ENCODE measurements around the gene WDR93.

WDR93 gene

GRCh38 chr15:89693091-89693490 is 2.5 kb downstream of the WDR93 start:
- DNase-seq: no peak

DNA sequence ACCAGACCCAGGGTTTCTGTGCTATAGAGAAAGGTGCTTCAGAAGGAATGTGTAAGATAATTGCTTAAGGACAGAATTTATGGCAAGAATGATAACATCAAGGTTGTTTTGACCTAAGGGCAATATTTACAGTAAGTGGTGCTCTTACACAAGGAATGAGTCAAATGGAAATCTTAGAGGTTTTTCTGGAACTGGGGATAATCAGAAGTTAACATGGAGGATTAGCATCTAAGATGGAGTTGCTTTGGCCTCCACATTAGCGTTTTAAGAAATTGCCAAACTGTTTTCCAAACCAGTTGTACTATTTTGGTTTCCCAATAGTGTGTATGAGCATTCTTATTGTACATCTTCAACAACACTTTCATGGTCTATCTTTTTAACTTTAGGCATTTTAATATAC is 3.1 kb downstream of the WDR93 start:
- DNase-seq: no peak

DNA sequence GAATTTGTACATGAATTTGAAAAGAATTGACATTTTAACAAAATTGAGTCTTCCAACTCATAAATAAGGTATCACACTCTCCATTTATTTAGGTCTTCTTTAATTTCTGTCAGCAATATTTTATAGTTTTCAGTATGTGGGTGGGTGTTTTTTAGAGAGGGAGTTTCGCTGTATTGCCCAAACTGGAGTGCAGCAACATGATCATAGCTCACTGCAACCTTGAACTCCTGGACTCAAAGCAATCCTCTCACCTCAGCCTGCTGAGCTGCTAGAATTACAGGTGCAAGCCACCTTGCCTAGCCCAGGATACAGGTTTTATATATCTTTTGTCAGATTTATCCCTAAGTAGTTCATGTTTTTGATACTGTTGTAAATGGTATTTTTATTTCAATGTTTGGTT is 4.6 kb downstream of the WDR93 start:
- no peak for DNase-seq

DNA sequence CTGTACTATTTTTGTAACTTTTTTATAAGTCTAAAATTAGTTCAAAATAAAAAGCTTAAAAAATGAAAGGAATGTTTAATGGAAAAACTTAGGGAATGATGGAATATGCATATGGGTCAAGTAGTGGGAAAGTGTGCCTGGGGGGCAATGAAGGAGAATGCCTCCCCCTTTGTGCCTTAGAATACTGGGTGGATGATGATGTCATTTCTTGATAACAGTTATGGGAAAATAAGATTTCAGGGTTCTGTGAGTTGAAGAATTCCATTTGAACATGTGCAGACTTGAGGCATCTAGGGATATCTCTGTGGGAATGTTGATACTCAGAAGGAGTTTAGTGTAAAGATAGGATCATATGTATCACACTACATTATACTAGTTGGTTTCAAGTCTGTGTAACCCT is 13.8 kb downstream of the WDR93 start:
- DNase-seq: no peak

GRCh38 chr15:89707577-89707976 is 17.0 kb downstream of the WDR93 start:
- no peak for DNase-seq

DNA sequence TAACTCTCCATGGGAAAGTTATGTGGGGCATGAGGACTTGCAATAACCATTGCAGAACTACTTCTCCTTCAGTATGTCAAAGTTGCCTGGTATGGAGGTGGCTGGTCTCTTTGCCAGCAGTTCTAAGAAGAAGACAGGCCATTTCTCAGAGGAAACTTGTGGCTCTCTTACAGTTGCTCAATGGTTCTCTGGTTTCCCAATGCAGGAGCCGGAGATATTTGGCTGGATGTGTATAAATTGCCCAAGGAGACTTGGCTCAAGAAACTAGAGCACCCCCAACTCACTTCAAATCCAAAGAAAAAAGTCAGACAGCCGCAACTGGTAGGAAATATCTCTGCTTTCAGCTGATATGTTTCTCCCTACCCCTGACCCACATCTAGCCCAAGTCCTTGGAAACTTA is 24.2 kb downstream of the WDR93 start:
- DNase-seq: no peak

DNA sequence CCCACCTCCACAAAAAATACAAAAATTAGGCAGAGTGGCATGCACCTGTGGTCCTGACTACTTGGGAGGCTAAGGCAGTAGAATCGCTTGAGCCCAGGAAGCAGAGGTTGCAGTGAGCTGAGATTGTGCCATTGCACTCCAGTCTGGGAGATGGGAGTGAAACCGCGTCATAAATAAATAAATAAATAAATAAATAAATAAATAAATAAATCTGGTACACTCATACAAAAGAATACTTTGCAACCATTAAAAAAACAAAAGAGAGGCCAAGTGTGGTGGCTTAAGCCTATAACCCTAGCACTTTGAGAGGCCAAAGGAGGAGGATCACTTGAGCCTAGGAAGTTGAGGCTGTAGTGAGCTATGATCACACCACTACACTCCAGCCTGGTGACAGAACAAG is 32.4 kb downstream of the WDR93 start:
- DNase-seq: no peak

DNA sequence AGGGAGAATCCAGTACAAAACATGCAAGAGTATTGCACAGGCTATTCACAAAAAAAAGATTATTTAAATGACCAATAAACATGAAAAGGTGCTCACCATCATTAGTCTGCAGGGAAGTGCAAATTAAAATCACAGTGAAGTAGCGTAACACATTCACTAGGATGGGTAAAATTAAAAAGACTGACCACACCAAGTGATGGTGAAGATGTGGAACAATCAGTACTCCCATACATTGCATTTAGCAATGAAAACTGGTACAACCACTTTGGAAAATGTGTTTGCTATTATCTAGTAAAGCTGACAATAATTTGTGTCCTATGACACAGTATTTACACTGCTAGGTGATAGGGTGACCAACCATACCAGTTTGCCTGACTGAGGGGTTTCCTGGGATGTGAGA is 34.0 kb downstream of the WDR93 start:
- no peak for DNase-seq

DNA sequence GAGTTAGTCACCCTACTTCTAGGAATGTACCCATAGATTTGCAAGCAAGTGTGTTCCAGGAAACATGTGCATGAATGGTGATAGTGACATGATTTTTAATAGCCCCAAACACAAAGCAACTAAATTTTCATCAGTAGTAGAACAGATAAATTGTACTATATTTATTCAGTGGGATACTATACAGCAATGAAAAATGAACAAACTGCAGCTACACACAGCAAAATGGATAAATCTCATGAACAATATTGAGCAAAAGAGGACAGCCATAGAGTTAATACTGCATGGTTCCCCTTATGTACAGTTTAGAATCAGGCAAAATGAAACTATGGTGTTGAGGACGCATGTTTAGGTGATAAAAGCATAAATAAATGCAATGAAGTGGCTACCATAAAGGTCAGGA is 34.5 kb downstream of the WDR93 start:
- no peak for DNase-seq

- DNase-seq: no peak
Observed at GRCh38 chr15:89728254-89728653, 37.6 kb downstream of the WDR93 start.

- no peak for DNase-seq
Observed at GRCh38 chr15:89731275-89731674, 40.7 kb downstream of the WDR93 start.

DNA sequence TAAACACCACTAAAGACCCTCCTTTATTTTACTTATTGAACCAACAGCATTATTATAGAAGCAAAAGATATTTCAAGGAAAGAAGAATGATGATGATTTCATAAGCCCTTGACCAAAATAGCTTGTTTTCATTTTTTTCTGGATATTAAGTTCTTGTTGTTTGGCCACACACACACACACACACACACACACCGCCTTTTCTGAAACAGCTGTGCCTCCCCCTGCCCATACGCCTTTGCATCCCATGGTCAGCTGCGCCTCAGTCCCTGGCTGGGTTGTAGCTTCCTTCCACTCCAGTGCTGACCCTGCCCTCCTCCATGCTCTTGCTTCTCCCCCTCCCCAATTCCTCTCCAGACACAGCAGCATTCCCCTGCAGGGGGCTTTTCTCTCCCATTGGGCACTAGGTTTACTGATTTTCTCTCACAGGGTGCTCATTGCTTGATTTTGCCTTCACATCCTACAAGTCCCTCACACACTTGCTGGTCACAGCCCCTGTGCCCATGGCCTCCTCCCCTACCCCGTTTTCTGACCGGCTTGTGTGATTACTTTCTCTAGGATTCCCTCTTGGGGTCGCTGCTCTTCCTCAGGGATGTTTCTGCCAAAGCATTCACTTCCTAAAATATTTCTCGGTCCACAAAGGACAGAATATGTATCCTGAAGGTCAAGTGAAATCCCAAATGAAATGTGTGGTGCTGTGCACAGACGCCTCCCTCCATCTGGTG is 42.0 kb downstream of the WDR93 start:
- DNase-seq: no peak

GRCh38 chr15:89735773-89736172 is 45.2 kb downstream of the WDR93 start:
- DNase-seq: no peak

DNA sequence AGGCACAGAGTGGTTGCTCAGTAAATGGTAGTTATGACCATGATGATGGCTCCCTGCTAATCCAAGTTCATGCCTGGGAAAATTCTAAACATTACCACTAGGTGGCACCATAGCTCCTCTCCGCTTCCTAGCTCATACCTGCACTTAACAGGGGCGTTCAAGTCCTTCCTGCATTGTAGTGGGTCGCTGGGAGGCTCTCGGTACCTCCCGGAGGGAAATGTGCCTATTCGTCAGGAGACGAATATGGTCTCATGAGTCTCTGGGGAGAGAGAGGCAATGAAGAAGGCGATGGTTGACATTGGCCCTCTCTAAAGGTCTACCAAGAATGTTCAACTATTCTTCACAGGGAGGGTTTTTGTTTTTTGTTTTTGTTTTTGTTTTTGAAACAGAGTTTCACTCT is 49.5 kb downstream of the WDR93 start:
- DNase-seq: no peak

DNA sequence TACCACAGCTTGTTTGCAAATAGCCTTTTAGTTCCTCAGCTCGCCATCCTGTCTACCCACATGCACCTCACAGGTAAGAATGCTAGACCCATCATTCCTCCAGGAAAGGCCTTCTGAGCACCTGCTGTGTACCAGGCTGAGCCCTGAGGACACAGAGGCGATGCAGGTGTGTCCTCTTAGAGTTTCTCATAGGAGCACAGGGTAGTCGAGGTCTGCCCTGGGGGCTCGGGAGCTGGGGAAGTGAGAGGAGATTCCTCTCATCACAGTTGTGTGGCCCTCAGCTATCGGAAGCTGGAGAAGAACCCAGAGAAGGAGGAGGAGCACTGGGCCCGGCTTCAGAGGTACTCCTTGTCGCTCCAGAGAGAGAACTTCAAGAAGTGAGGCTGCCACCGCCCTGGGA is 52.4 kb downstream of the WDR93 start:
- no peak for DNase-seq

GRCh38 chr15:89743594-89743993 is 53.0 kb downstream of the WDR93 start:
- no peak for DNase-seq

GRCh38 chr15:89745131-89745530 is 54.5 kb downstream of the WDR93 start:
- DNase-seq: no peak

DNA sequence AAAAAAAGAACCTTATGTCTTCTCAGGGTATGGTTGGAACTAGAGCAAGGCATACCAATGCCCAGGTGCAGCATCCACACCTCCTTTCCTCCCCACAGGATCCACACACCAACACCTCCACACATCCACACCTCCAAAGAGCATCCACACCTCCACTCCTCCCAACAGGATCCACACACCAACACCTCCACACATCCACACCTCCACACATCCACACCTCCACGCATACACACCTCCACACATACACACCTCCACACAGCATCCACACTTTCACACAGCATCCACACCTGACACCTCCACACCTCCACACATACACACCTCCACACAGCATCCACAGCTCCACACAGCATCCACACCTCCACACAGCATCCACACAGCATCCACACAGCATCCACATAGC is 55.2 kb downstream of the WDR93 start:
- no peak for DNase-seq

DNA sequence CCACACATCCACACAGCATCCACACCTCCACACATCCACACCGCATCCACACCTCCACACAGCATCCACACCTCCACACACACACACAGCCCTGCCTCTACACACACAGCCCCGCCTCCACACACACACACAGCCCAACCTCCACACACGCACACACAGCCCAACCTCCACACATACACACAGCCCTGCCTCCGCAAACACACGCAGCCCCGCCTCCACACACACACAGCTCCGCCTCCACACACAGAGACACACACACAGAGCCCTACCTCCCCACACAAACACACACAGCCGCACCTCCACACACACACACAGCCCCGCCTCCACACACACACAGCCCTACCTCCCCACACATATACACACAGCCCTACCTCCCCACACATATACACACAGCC is 55.8 kb downstream of the WDR93 start:
- DNase-seq: no peak

- no peak for DNase-seq
Observed at GRCh38 chr15:89747708-89748682, 57.4 kb downstream of the WDR93 start.

DNA sequence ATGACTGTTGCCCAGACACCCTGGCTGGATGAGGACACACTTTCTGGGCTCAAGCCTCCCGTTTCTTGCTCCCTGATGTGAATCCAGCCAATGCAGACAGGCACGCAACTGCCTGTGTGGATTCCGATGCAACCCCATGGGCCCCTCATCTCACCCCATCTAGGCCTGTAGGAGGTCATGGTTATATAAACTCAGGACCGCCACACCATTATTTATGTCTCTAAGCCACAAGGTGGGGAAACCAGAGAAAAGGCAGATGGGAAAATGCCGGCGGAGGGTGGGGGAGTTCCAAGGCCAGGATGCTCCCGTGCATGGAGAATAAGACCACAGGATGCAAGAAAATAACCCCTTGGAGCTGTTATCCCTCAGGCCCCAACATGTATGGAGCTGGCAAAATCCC is 58.4 kb downstream of the WDR93 start:
- no peak for DNase-seq

DNA sequence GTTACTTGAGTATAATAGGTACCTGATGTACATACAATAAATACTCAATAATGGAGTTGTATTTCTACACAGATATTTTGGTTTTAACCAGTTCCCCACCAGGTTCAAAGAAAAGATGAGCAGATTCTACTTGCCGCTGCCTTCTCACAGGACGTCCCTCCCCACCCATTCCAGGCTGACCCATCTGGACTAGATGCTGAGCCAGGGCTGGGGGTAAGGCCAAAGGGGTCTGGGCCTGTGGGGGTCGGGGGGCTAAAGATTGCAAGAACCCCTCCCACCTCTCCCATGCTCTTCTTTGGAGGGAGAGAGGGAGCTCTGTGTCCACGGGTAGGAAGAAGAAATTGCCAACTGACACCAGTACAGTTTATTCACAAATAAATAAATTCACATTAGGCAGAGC is 58.9 kb downstream of the WDR93 start:
- no peak for DNase-seq

DNA sequence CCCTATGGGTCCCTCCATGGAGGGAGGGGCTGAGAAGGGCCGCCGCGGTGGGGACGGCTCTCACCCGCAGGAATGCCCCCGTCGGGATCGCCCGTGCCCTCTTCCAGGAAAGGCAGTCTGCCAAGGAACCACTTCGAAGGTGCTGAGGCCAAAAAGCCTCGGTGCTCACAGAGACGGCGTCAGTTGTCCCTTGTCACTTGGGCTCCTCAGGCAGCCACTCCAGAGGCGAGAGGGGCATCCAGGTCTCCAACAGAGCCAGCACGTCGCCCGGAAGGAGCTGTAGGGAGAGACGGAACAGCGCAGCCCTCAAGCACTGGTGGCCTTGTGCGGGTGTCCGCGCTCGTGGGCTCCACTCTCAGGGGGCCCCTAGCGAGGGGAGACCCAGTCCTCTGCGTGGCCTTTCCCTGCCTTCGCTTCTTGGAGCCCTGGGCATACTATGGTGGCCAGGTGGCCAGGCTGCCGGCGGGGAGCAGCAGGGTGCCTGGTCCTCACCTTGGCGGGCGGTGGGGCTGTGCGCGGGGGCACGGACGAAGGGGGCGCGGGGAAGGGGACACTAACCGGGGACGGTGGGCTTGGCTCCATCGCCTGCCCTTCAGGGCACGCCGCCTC is 59.4 kb downstream of the WDR93 start:
- DNase-seq: no peak

Measured in amniotic stem cell (primary cell).